ENCODE results near the gene SFTA2.
A peak's percentile ranks its signal among the peaks of the same experiment; 100 is the strongest.
"Not testable (repeated sequence)": the region's sequence is repeated elsewhere in the genome, so short reads cannot be mapped to it uniquely, and the experiment has no call there.

SFTA2 gene

DNA sequence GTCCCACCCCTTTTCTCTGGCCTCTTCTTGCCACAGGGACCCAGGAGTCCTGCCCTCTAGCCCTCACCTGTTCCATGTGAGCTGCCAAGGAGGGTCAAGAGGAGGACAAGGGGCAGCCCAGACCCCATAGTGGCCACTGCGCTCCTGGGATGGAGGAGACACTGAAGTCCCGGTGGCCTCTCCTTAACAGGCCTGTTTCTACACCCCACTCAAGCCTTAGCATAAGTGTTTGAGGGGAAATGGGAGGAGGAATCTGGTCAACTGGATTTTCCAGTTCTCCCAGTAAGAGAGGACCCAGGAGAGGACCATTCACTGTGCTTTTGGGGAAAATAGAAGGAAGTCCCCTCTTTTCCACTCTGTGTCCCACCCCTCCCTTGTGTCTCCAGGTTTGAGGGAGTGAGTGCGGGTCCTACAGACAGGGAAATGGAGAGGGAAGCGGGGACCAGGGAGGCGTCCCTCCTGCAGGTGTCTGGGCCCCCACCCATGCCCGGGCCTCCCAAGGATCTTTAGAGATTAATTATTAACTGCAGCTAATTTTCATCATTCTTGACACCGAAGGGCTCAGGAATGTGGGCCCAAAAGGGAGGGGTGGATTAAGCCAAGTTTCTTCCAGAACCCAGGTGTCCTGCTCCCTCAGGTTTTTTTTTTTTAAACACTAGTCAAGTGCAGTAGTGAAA lies at the start of gene SFTA2:
Gene SFTA2, minus strand, starts transcription at position 202 of the 677 bp plus-strand sequence. Its CDS starts 74 bp downstream, at position 128.
- peak; percentile 68 for DNase-seq
- in situ Hi-C loops (cut with HindIII; ENCODE audit: low pct_ligation_motif_present, low pct_unique_long_range_greater_than_20kb, low sequenced_read_pairs): no loop called here

DNA sequence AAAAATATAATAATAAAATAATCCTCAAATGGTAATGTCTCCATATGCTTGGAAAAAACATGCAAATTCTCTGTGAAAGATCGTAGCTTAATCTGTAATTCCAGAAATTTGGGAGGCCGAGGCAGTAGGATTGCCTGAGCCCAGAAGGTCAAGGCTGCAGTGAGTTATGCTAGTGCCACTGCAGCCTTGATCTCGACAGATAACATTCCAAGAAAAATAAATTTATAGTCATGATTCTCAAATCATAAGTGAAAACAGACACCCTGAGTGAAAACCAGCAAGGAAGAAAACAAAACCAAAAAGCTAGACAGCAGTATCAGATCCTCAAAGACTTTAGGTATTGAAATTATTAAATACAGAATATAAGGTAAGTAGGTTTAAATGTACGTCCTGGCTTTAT lies 47.7 kb upstream of the SFTA2 start:
- in situ Hi-C loops (cut with HindIII; ENCODE audit: low pct_ligation_motif_present, low pct_unique_long_range_greater_than_20kb, low sequenced_read_pairs): no loop called here
- DNase-seq: no peak

DNA sequence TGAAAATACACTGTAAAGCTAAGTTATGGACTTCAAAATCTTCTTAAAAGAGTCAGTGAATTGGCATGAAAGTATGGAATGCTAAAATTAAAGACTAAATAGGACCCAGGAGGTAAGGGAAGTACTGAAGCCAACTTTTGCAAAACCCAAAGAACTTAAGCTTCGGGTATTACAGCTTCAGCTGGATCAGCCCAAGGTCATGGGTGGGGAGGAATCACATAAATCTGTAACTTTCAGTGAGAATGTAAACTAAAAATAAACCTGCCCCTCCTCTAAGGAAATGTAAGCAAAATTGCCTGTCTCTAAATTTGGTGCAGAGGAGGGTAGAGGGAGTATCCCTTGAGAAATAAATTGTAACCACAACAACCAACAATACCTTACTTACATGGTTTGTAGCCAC lies 47.2 kb upstream of the SFTA2 start:
- no peak for DNase-seq

DNA sequence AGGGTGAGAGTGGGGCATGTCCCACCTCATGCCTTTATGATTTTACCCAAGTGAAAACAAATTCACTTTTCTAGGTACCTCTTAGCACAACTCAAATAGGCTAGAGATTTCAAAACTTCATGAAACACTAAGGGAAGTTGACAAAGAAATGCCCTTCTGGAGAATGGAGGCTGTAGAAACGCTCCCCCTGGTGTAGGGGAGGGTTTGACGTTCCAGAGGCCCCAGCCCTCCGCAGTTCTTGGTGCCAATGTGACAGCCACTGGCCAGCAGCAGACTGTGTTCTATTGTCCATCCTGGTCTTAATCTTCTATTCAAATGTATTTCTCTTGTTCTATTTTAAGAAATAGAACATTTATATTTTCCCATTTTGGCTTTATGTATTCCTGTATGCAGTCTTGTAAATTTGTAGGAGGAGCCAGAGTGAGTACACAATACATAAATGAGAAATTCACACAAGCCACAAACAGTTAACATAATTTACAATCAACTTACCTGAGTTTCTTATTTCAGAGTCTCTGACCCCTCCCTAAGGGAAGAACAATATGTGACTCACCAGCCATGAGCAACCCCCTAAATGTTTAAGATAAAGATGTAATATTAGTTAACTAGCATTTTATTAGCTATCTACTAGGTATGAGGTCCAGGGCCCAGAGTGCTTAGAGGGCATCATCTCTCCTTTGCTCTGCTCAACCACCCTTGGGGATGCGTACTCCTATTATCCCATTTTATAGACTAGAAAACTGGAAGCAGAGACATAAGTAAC lies 42.7 kb upstream of the SFTA2 start:
- no peak for DNase-seq
- in situ Hi-C loops (cut with HindIII; ENCODE audit: low pct_ligation_motif_present, low pct_unique_long_range_greater_than_20kb, low sequenced_read_pairs): no loop called here

More for the DNA sequence above, 47.2 kb upstream of the SFTA2 start:
- in situ Hi-C loops (cut with HindIII; ENCODE audit: low pct_ligation_motif_present, low pct_unique_long_range_greater_than_20kb, low sequenced_read_pairs): no loop called here

DNA sequence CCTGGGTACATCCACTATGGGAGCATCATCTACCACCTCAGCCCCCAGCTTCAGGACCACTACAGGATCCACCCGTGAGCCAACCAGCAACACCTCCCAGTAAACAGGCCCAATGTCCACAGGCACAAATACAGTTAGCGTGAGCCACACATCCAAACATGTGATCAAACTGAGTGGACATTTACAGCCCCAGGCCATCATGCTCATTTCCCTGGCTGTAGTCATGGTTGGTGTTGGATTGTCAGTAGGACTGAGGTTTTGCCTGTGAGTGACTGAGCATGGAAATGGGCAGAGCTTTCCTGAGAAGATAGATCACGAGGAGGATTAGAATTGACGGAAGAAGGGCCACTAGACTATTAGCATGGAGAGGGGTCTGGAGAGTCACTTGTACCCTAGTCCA lies 40.8 kb upstream of the SFTA2 start:
- no peak for DNase-seq
- in situ Hi-C loops (cut with HindIII; ENCODE audit: low pct_ligation_motif_present, low pct_unique_long_range_greater_than_20kb, low sequenced_read_pairs): no loop called here

DNA sequence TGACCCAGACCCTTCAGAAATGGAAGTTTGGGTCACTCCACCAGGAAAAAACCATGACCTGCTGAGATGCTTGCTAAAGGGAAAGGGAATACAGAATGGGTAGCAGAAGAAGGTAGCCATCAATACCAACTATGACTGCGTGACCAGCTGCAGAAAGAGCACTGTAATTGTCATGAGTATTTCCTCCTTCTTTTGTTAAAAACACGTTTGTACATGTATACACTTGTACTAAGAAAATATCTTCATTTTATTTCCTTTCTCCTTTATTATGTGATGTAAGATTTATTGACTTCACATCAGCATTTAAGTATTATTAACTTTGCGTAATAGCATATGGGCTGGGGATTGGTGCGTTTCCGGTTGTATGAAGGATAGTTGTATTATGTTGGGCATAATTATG lies 39.0 kb upstream of the SFTA2 start:
- DNase-seq: no peak
- in situ Hi-C loops (cut with HindIII; ENCODE audit: low pct_ligation_motif_present, low pct_unique_long_range_greater_than_20kb, low sequenced_read_pairs): no loop called here

DNA sequence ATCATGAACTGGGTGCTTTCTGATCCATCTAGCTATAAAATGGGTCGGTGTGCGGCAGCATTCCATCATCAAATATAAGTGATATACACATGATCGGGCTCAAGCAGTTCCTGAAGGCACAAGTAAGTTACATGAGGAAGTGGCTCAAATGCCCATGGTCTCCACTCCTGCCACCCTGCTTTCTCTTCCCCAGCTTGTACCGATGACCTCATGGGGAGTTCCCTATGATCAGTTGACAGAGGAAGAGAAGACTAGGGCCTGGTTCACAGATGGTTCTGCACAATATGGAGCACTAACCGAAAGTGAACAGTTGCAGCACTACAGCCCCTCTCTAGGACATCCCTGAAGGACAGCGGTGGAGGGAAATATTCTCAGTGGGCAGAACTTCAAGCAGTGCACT lies 37.2 kb upstream of the SFTA2 start:
- in situ Hi-C loops (cut with HindIII; ENCODE audit: low pct_ligation_motif_present, low pct_unique_long_range_greater_than_20kb, low sequenced_read_pairs); DNase-seq: not testable (repeated sequence)

DNA sequence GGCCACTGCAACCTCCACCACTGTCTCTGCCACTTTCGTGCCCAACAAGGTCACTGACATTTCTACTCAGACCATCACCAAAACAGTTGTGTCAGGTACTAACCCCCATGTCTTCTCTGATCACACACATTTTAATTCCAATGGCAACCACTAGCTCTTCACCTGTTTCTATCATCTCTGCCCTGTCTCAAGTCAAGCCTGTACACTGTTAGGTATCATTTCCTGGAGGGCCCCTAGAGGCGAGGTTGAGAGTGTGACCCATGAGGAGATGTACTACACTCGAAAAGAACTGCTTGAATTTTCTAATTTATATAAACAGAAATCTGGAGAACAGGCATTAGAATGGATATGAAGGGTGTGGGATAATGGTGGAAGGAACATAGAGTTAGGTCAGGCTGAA lies 34.2 kb upstream of the SFTA2 start:
- in situ Hi-C loops (cut with HindIII; ENCODE audit: low pct_ligation_motif_present, low pct_unique_long_range_greater_than_20kb, low sequenced_read_pairs): no loop called here
- no peak for DNase-seq

DNA sequence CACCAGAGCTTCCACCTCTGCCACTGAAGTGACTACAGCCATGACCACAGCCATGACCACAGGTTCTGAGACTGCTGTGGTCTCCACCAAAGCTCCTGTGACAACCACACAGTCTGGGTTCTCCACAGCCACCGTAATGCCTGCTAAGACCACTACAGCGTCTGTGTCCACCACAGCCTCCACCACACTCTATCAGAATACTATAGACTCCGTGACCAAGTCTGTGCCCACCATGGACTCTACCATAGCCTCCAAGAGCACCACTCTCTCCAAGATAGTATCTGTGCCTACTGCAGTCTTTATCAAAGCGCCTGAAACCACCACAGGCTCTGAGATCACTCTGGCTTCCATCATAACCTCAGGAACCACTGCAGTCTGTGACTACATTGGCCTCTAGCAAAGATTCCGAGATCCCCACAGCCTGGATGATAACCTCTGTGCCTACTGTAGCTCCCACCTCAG lies 33.2 kb upstream of the SFTA2 start:
- no peak for DNase-seq
- in situ Hi-C loops (cut with HindIII; ENCODE audit: low pct_ligation_motif_present, low pct_unique_long_range_greater_than_20kb, low sequenced_read_pairs): no loop called here

DNA sequence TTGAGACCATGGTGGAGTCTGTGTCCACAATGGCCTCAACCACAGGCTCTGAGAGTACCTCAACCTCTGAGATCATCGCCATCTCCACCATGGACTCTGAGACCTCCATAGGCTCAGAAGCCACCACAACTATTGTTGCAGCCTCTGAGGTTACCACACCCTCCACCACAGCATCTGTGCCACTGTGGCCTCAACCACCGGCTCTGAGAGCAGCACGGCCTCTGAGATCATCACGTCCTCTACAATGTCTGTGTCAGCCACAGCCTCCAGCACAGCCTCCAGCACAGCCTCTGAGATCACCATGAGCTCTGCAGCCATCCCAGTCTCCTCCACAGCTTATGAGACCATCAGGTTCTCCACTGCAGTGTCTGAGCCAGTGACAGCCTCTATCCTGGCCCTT lies 32.1 kb upstream of the SFTA2 start:
- no peak for DNase-seq
- in situ Hi-C loops (cut with HindIII; ENCODE audit: low pct_ligation_motif_present, low pct_unique_long_range_greater_than_20kb, low sequenced_read_pairs): no loop called here

DNA sequence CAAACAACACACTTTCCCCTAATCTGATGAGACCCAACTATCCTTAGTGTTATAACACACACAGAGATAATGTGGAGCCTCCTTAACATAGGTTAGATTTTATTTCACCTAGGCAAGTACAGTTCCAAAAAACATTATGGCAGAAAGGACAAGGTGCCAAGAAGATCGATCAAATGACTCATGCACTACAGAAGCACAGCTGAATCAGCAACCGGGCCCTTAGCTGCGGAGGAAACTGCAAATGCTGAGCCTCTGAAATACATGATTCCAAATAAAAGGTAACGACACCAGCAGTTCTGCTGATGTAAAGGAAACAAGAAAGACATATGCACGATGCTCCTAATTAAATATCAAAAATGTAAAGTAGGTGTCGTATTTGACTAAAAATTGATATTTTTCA lies 31.7 kb upstream of the SFTA2 start:
- in situ Hi-C loops (cut with HindIII; ENCODE audit: low pct_ligation_motif_present, low pct_unique_long_range_greater_than_20kb, low sequenced_read_pairs): no loop called here
- no peak for DNase-seq

DNA sequence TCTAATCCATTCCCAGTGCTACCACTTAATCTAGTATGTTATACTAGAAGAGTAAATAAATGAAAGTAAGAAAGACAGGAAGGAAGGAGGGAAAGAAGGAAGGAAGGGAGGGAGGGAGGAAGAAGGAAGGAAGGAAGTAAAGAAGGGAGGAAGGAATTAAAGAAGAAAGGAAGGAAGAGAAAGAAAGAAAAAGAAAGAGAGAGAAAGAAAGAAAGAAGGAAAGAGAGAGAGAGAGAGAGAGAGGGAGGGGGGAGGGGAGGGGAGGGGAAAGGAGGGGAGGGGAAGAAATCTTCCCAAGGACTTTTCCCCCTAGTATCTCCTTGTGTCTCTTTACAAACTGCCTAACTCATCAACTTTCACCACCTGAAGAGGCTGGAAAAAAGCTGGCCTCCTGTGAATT lies 30.7 kb upstream of the SFTA2 start:
- no peak for DNase-seq
- in situ Hi-C loops (cut with HindIII; ENCODE audit: low pct_ligation_motif_present, low pct_unique_long_range_greater_than_20kb, low sequenced_read_pairs): no loop called here

DNA sequence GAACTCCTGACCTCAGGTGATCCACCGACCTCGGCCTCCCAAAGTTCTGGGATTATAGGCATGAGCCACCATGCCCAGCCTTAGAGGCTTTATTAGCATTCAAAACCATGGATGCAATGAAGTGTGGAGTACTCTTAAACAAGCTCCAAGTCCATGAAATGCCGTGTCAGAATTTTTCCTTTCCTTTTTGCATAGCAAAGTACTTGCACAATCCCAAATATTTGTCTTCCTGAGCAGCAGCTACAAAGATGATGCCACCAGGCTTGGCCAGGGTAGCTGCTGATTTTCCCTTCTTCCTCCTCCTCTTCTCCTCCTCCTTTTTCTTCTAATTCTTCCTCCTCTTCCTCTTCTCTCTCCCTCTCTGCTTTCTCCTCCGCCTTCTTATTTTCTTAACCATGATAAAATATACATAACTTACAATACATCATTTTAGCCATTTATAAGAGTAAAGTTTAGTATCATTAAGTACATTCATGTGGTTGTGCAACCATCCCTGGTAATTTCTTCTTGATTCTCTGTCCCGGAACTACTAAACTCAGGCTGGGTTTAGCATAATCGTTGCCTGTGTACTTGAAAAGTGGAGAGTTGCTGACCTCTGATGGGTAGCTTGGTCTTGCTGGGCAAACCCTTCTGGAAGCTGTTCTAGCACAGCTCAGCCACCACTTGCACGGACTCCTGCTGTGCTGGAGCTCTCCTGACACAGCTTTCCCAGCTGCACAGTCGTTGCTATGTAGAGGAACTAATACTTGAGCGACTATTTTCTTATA lies 29.1 kb upstream of the SFTA2 start:
- no peak for DNase-seq
- in situ Hi-C loops (cut with HindIII; ENCODE audit: low pct_ligation_motif_present, low pct_unique_long_range_greater_than_20kb, low sequenced_read_pairs): no loop called here

DNA sequence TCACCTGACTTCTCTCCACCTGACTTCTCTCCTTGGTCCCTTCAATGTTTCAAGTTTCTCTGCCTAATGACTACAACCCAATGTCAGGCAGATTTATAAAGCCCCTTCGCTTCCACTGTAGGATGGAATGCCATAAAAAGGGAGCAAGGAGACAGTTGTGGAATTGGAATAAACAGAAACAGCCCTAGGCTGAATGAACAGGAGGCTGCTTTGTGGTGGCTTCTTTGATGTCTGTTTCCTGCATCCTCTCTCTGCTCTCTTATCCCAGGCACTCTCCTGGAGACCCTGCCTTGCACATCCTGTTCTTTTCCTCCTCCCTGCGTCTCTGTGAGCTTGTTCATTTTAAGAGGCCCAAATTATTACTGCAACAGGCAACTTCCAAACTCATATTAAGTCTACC lies 25.7 kb upstream of the SFTA2 start:
- no peak for DNase-seq
- in situ Hi-C loops (cut with HindIII; ENCODE audit: low pct_ligation_motif_present, low pct_unique_long_range_greater_than_20kb, low sequenced_read_pairs): no loop called here

DNA sequence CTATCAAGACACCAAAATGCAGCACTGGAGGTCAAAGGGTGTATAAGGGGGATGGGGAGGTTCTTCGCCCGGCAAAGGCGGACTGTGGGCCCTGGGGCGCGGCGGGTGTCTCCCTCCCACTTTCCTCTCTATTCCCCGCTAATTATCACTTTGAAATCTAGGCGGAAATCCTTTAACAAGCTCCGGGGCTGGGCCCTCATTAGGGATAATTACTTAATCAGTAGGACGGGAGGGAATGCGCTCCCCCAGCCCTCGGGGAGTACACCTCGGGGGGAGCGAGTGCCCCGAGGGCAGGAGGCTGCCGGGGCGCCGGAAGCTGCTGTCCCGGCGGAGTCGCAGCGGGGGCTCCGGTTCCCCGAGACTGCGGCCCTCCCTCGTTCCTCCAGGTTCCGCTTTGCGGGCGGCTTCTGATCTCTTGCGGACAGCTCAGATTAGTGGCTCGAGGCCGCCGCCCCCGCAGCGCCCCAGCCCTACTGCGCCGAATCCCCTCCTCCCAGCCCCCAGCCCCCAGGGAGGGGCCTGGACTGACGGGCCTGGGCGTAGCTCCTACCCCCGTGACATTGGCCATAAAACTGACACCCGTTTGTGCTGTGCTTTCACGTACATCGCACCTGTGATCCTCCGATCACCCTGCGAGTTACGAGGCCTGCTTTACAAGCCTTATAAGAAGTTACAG lies 23.5 kb upstream of the SFTA2 start:
- no peak for DNase-seq
- in situ Hi-C loops (cut with HindIII; ENCODE audit: low pct_ligation_motif_present, low pct_unique_long_range_greater_than_20kb, low sequenced_read_pairs): no loop called here

DNA sequence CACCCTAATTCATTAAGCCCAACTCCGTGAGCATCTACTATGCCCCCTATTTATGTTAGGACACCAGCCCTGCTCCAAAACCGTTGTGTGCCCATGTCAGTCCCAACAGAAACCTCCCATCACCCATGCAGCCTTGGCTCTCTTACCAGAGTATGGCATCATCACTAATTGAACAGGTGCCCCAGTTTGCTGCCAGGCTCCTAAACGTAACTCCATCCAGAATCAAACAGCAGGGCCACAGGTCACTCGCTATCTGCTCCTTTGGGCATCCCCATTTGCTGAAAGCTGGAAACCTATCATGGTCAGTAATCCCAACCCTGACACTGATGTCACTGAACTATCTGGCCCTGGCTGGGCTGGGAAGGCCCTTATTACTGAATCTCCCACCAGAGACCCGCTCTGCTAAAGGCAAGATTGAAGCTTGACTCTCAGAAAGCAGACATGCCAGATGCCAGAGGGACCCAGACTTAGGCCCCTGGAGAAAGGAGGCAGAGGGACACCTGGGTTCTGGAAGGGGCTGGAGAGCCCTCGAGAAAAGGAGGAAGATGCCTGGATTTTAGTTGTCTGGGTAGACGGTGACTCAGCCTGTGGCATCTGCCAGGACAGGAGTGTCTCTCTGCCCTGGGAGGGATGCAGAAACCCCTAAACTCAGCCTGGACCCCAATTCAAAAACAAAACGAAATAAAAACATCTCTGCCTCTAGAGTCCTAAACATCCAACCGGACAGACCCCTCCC lies 22.8 kb upstream of the SFTA2 start:
- no peak for DNase-seq
- in situ Hi-C loops (cut with HindIII; ENCODE audit: low pct_ligation_motif_present, low pct_unique_long_range_greater_than_20kb, low sequenced_read_pairs): no loop called here

DNA sequence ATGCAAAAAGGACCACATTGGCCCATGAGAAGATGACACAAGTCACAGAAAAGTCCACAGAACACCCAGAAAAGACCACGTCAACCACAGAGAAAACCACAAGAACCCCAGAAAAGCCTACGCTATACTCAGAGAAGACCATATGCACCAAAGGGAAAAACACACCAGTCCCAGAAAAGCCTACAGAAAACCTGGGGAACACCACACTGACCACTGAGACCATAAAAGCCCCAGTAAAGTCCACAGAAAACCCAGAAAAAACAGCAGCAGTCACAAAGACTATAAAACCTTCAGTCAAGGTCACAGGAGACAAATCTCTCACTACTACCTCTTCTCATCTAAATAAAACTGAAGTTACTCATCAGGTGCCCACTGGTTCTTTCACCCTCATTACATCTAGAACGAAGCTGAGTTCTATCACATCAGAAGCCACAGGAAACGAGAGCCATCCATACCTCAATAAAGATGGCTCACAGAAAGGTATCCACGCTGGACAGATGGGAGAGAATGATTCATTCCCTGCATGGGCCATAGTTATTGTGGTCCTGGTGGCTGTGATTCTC lies 20.0 kb upstream of the SFTA2 start:
- DNase-seq: no peak
- in situ Hi-C loops (cut with HindIII; ENCODE audit: low pct_ligation_motif_present, low pct_unique_long_range_greater_than_20kb, low sequenced_read_pairs): no loop called here

DNA sequence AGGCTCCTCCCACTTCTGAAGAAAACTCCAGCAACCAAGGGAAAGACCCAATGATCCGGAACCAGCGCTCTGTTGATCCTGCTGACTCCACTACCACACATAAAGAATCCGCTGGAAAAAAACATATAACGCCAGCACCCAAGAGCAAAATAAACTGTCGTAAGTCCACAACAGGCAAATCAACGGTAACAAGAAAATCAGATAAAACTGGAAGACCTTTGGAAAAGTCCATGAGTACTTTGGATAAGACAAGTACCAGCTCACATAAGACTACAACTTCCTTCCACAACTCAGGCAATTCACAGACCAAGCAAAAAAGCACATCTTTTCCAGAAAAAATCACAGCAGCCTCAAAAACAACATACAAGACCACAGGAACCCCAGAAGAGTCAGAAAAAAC lies 16.8 kb upstream of the SFTA2 start:
- DNase-seq: no peak
- in situ Hi-C loops (cut with HindIII; ENCODE audit: low pct_ligation_motif_present, low pct_unique_long_range_greater_than_20kb, low sequenced_read_pairs): no loop called here

All from ACHN (cell line).